ENCODE results near the gene MND1.
A peak's percentile ranks its signal among the peaks of the same experiment; 100 is the strongest.
"Not testable (repeated sequence)": the region's sequence is repeated elsewhere in the genome, so short reads cannot be mapped to it uniquely, and the experiment has no call there.

MND1 gene

DNA sequence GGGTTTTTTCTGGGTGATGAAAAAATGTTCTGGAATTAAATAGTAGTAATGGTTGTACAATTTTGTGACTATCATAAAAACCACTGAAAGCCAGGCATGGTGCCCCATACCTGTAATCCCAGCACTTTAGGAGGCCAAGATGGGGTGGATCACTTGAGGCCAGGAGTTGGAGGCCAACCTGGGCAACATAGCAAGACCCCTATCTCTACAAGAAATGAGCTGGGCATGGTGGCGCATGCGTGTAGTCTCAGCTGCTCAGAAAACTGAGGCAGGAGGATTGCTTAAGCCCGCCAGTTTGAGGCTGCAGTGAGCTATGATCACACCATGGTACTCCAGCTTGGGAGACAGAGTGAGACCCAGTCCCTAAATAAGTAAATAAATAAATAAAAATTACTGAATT is 63.4 kb downstream of the MND1 start:
- DNase-seq: no peak

- DNase-seq: no peak
Observed at GRCh38 chr4:153408932-153409331, 64.4 kb downstream of the MND1 start.

GRCh38 chr4:153409412-153409811 is 64.9 kb downstream of the MND1 start:
- DNase-seq: no peak

DNA sequence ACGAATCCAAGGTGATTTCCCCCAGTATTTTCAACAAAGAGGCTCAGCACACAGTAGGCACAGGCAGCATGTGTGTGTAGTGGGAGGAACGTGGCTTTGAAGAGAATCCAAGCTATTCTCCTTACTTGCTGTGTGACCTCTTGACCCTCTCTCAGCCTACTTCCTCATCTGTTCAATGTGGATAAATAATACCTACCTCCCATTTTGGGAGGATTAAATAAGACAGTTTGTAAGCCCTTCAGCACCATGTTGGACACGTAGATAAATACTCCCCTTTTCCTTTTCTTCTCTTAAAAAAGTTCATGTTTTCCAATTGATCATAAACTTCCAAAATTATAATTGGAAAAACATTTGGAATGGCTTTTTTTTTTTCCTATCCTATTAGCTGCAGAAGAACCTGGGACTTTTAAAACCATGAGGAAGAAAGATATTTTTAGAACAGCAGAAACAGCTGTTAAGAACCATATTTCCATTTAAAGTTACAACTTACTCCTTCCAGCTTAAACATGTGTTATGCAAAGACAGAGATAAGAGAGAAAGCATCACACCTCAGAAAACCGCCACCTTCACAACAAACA is 65.5 kb downstream of the MND1 start:
- no peak for DNase-seq

DNA sequence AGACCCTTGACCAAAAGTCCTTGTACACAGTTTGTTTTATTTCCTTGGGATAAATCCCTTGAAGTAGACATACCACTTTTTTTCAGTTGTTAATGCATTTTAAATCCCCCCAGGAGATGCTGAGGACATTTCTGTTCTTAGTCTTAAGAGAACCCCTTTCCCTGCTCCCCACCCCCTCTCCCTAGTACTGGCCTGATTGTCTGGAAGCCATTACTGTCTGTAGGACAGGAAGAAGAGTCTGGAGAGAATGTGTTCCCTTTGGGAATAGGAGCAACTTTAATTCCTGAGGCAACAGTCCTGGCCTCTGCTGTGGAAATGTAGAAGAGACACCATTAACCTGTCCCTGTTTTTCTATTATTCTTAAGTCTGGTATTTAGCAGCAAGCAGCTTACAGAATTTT is 69.4 kb downstream of the MND1 start:
- no peak for DNase-seq

DNA sequence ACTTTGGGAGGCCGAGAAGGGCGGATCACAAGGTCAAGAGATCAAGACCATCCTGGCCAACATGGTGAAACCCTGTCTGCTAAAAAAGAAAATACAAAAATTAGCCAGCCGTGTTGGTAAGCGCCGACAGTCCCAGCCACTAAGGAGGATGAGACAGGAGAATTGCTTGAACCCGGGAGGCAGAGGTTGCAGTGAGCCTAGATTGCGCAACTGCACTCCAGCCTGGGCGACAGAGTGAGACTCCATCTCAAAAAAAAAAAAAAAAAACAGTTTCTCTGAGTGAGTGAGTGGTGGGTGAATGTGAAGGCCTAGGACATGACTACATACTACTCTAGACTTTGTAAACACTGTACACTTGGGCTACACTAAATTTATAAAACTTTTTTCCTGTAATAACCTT is 72.0 kb downstream of the MND1 start:
- DNase-seq: not testable (repeated sequence)

DNA sequence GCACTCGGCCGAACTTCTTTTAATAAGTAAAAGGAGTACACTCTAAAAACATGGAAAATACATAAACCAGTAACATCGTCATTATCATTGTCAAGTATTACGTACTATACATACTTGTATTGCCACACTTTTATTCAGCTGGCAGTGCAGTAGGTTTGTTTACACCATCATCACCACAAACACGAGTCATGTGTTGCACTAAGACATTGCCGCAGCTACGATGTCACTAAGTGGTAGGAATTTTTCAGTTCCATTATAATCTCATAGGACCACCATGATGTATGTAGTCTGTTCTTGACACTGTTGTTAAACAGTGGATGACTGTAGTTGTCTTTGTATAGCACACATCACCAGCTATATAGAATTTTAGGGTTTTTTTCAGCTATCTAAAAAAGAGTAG is 73.6 kb downstream of the MND1 start:
- DNase-seq: no peak

GRCh38 chr4:153418558-153418957 is 74.1 kb downstream of the MND1 start:
- no peak for DNase-seq

DNA sequence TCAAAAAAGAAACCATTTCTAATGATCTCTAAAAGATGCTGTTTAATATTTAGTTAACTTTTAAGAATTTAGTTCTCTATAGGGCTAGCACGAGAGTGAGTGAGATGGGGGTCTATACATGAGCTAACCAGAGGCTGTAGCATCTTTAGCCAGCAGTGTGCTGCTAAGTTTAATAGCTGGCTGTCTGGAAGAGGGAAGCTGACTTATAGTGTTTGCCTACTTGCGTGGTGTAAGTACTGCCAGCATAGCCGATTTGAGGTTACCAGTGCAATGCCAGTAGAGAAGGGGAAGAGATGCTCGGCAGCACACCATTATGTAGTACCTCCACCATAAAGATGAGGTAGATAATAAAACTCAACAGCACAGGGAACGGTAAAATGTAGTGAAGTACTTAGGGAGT is 74.5 kb downstream of the MND1 start:
- DNase-seq: no peak

DNA sequence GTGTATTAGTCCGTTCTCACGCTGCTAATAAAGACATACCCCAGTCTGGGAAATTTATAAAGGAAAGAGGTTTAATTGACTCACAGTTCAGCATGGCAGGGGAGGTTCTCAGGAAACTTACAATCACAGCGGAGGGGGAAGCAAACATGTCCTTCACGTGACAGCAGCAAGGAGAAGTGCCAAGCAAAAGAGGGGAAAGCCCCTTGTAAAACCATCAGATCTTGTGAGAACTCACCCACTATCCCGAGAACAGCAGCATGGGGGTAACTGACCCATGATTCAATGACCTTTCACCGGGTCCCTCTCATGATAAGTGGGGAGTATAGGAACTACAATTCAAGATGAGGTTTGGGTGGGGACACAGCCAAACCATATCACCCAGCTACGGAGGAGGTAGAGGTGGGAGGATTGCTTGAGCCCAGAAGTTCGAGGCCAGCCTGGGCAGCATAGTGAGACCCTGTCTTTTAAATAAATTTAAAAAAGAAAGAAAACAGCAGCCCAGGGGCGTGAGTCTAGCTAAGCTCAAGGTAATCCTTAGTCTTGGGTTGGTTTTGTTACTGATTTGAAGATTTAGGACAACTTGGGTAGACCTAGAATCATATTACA is 75.3 kb downstream of the MND1 start:
- DNase-seq: no peak

DNA sequence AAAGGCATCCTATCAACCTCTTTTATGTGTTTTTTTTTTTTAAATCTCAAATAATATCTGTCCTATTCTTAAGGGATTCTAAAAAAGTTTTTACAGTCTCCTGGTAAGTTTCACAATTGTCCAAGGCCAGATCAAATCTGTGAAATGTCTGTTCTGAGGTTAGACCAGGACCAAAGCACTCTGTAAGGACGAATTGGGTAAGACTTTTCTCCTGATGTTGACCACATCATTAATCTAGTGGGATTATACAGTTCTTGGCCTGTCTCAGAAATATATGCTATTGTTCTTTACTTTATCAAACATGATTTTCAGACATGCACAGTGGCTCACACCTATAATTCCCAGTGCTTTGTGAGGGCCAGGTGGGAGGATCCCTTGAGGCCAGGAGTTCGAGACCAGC is 75.9 kb downstream of the MND1 start:
- no peak for DNase-seq

- no peak for DNase-seq
Observed at GRCh38 chr4:153421941-153422340, 77.5 kb downstream of the MND1 start.

GRCh38 chr4:153426207-153426885 is 81.9 kb downstream of the MND1 start:
- DNase-seq: no peak

- DNase-seq: no peak
Observed at GRCh38 chr4:153427363-153428071, 83.0 kb downstream of the MND1 start.

DNA sequence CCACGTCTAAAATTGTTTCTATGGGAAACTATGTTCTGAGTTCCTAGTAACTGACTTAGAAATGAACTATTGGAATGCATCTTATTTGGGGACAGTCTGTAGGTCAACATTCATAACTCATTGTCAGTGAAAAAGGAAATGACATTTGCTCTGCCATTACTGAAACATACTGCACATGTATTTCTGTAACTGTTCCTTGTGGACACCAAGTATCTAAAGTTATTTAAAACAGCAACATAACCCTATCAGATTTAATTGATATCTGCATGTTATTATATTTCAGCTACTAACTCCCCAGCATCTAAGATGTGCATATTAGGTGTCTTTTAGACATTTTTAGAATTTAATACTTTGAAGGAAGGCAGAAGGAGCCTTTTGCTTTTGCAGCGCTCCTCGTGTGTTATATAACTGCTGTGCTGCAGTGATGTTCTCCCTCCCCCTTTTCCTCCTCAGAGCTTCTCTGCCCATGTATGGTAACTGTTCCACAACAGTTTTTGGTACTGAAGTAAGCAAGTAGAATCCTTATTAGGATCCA is 84.5 kb downstream of the MND1 start:
- DNase-seq: no peak

- DNase-seq: peak; percentile 36
Observed at GRCh38 chr4:153432965-153433753, 88.7 kb downstream of the MND1 start.

DNA sequence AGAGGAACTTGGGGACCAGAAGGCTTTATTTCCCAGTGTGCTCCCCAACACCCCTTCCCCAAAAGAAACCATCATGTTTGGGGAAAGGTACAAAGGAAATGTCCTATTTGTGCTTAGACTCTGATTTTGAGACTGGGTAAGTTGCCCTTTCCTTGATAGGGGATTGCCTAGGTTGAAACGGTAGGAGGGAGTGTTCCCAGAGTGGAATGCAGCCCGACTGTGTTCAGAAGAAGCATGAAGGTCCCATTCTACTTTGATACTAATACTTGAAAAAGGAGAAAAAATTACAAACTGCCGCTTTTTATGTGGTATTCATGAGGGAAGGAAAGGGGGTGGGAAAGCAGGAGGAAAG is 89.2 kb downstream of the MND1 start:
- no peak for DNase-seq

DNA sequence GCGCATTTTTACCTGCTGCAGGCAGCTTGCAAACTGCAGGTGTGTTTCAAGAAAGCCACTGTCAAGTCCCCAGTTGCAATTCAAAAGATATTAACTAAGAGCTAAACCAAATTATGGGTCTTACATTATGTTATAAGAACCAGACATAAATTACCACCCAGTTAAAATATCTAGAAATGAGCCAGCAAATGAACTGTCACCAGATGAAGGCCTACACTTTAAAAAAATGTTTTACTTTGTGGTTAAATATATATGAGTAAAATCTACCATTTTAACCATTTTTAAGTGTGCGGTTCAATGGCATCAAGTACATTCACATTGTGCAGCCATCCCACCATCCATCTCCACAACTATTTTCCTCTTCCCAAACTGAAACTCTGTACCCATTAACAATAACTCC is 89.7 kb downstream of the MND1 start:
- no peak for DNase-seq

- no peak for DNase-seq
Observed at GRCh38 chr4:153438916-153439756, 94.6 kb downstream of the MND1 start.

DNA sequence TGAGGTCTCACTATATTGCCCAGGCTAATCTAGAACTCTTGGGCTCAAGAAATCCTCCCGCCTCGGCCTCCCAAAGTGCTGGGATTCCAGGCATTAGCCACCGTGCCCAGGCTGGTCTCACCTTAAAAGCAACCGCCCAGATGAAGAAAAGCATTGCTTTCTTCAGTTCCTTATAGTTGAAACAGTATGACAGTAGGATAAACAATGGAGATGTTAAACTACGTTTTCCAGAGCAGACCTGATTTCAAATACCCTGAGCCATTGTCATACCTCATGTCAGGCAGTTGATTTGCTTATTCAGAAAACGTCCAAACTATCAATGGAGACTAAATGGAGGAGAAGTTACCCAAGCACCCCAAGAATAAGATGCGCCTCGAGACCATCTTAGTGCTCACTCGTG is 95.3 kb downstream of the MND1 start:
- DNase-seq: no peak

DNA sequence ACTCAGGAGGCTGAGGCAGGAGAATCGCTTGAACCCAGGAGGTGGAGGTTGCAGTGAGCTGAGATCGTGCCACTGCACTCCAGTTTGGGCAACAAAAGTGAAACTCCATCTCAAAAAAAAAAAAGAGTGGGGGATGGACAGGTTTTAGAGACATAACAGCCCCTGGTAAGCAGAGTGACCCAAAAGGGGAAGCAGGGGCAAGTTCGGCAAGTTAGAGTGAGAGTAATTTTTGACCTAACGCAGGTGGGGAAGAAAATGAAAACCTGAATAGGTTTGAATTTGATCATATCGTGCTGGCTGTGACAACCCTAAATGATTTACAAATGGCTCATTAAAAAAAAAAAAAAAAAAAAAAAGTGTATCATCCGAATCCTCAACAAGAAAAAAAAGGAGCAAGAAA is 96.0 kb downstream of the MND1 start:
- no peak for DNase-seq
